Adrenal gland (tissue), 12 donors: ENCODE measurements around the gene CRYBA4. TPM values are rescaled to one million over a fixed set of nuclear protein-coding genes. Genes with fewer than 3 reads are reported as not detected.

Experiments used
- DNase-seq, 7 donors: peaks; one replicate each; pipeline ENCODE4 v3.0.0-alpha.2; 2019 to 2020
- H3K27ac ChIP-seq, 5 donors: fragments of 200-600 bp; sonication (generic) in 4 of 5; 1 replicate in 3 of 5; 2 replicates in 2 of 5; pipeline versions ENCODE4 v1.5.1 to v1.8.0; 2016 to 2020; ENCODE audit warnings: mild to moderate bottlenecking in 1 of 5
- H3K27me3 ChIP-seq: fragments of 200-600 bp; 2 replicates; pipeline ENCODE4 v1.8.0; 2021
- H3K36me3 ChIP-seq, 2 donors: fragments of 200-600 bp; replicated peaks in 1 of 2; 1 replicate in 1 of 2; 2 replicates in 1 of 2; pipeline versions ENCODE4 v1.5.1 to v1.8.0; 2018 to 2022
- H3K4me1 ChIP-seq, 2 donors: fragments of 200-600 bp; replicated peaks in 1 of 2; 1 replicate in 1 of 2; 2 replicates in 1 of 2; pipeline versions ENCODE4 v1.5.1 to v1.8.0; 2018 to 2021
- H3K4me3 ChIP-seq, 4 donors: fragments of 200-600 bp; sonication (generic) in 3 of 4; one replicate each; pipeline ENCODE4 v1.5.1; 2016 to 2018
- H3K9me3 ChIP-seq, 3 donors: fragments of 200-600 bp; sonication (generic) in 1 of 3; replicated peaks in 1 of 3; 1 replicate in 2 of 3; 2 replicates in 1 of 3; pipeline versions ENCODE4 v1.5.1 to v1.8.0; 2016 to 2021
- CTCF ChIP-seq, 6 experiments: fragments of 450-650 bp in 4 of 6; fragments of 200-600 bp in 2 of 6; sonication (generic) in 1 of 6; IDR thresholded peaks; 1 replicate in 5 of 6; 2 replicates in 1 of 6; pipeline versions ENCODE4 v1.5.1 to v1.8.0; 2016 to 2021; ENCODE audit warnings: antibody characterized with exemption in 6 of 6, mild to moderate bottlenecking in 2 of 6, moderate library complexity in 1 of 6
- POLR2A ChIP-seq, 2 donors: fragments of 450-650 bp; IDR thresholded peaks; one replicate each; pipeline ENCODE4 v1.6.1; 2017; ENCODE audit warnings: antibody characterized with exemption in 2 of 2, mild to moderate bottlenecking in 2 of 2, moderate library complexity in 1 of 2
- WGBS, 4 donors: extraction: QIAGEN DNeasy Blood & Tissue Kit in 2 of 4; methylation state at CpG; one replicate each; pipeline versions ENCODE4 v1.1.5 to v1.1.7; 2013 to 2017; 5-methylcytosine and 5-hydroxymethylcytosine counted together
- intact Hi-C, 2 donors: fragments of 100-400 bp; cut with DNase I; formaldehyde crosslinking; loops; one replicate each; pipeline versions ENCODE4 v1.14.1 to v1.15.0; 2022 to 2023
- polyA plus RNA-seq, 3 donors: library from polyadenylated mRNA; stranded (reverse); fragments of 200-250 nt in 2 of 3; fragments of 350-450 nt in 1 of 3; fragmentation: Illumina TruSeq in 1 of 3; extraction: RNeasy Lipid Tissue Mini Kit (QIAGEN cat#74804) in 1 of 3; gene quantifications; one replicate each; pipeline ENCODE4 v1.2.3, GENCODE V29; 2013 to 2014
- total RNA-seq, 9 donors: library from RNA; depleted of rRNA in 4 of 9; stranded (reverse); fragments of >200 nt in 4 of 9; fragments of 120-200 nt in 1 of 9; fragmentation: NEBNext Ultra II Directional in 1 of 9; extraction: Animal tissue kit (Norgen Biotek cat#: 25700) in 1 of 9; gene quantifications; one replicate each; pipeline versions ENCODE4 v1.1.0 to v1.2.4, GENCODE V29; 2013 to 2023
- donor health status: healthy with polysubstance abuse.
- donor health status: Bipolar disorder and iron deficiency.
- donor health status: DM: yes; HTN: yes; CAD: no.
- donor health status: DM: no; HTN: no; CAD: no.
- donor health status: DM: no; HTN: no; CAD: no.
- donor health status: DM: yes; HTN: yes; CAD: no.

Gene CRYBA4
- total and polyA plus RNA-seq, 12 donors, result not detected

GRCh38 chr22:26577081-26577480 is 44.7 kb upstream of the CRYBA4 start:
- H3K9me3 ChIP-seq, result no peaks in the 10 kb centered on the region
- H3K4me3 ChIP-seq, result no peak overlapping the region
- intact Hi-C loops, result no loop called here
- H3K27me3 ChIP-seq, result no peaks in the 10 kb centered on the region
- 88 to 93% (median 89%) methylated on average over 7 of the region's 7 CpGs for WGBS, 4 donors
- DNase-seq, result no peak
- peaks cover 0 to 7% of the 10 kb centered on the region in 2 donors for H3K36me3 ChIP-seq
- H3K27ac ChIP-seq, result no peak overlapping the region
- no peak for TF ChIP-seq CTCF (IDR thresholded peaks at IDR 0.05)
- H3K4me1 ChIP-seq, result peaks cover 4 to 15% of the 10 kb centered on the region in 2 donors

- Histone ChIP-seq H3K4me1 (peaks cover 2 to 4% of the 10 kb centered on the region in 2 donors), H3K36me3 (peaks cover 0 to 9% of the 10 kb centered on the region in 2 donors), H3K9me3 (no peaks in the 10 kb centered on the region), H3K27ac (no peak overlapping the region), H3K4me3 (no peak overlapping the region), H3K27me3 (no peaks in the 10 kb centered on the region)
- intact Hi-C loops, result no loop called here
- 63 to 77% (median 65%) methylated on average over 6 to 10 of the region's 10 CpGs for whole genome bisulfite sequencing, 4 donors
- no peak for DNase-seq
- TF ChIP-seq CTCF (IDR thresholded peaks at IDR 0.05) (no peak), POLR2A (IDR thresholded peaks at IDR 0.05) (no peak)
These were observed 42.4 kb upstream of the CRYBA4 start for GRCh38 chr22:26579331-26579886.

- Histone ChIP-seq H3K9me3 (no peaks in the 10 kb centered on the region), H3K4me3 (no peak overlapping the region), H3K4me1 (peaks cover 12% of the 10 kb centered on the region in 2 donors), H3K27ac (no peak overlapping the region), H3K27me3 (no peaks in the 10 kb centered on the region), H3K36me3 (peaks cover 0 to 9% of the 10 kb centered on the region in 2 donors)
- 79 to 87% (median 81%) methylated on average over 13 of the region's 13 CpGs for WGBS, 4 donors
- intact Hi-C loops, result no loop called here
- TF ChIP-seq CTCF (IDR thresholded peaks at IDR 0.05), result no peak
- TF ChIP-seq POLR2A (IDR thresholded peaks at IDR 0.05), result no peak
- DNase-seq, result no peak
These were observed 41.4 kb upstream of the CRYBA4 start for GRCh38 chr22:26580240-26580962.

- DNase-seq, result no peak
- TF ChIP-seq POLR2A (IDR thresholded peaks at IDR 0.05), result no peak
- TF ChIP-seq CTCF (IDR thresholded peaks at IDR 0.05), result no peak
- no peak overlapping the region for H3K4me3 ChIP-seq
- H3K27ac ChIP-seq, result no peak overlapping the region
- no peaks in the 10 kb centered on the region for H3K9me3 ChIP-seq
- H3K36me3 ChIP-seq, result peaks cover 0 to 9% of the 10 kb centered on the region in 2 donors
- peaks cover 14 to 15% of the 10 kb centered on the region in 2 donors for H3K4me1 ChIP-seq
- no peaks in the 10 kb centered on the region for H3K27me3 ChIP-seq
- 0 to 63% (median 43%) methylated on average over 1 of the region's 1 CpG for WGBS, 4 donors
- intact Hi-C loops, result no loop called here
These were observed 40.7 kb upstream of the CRYBA4 start for GRCh38 chr22:26581026-26581425.
